ENCODE measurements around the gene HEATR9.

Gene HEATR9

GRCh38 chr17:35893751-35894150, 25.1 kb upstream of the HEATR9 start:
- no peak for DNase-seq

GRCh38 chr17:35892091-35893035, 23.7 kb upstream of the HEATR9 start:
- DNase-seq: peak; percentile 45

- no peak for DNase-seq
These were observed 22.6 kb upstream of the HEATR9 start for GRCh38 chr17:35891269-35891668.

- no peak for DNase-seq
These were observed 22.1 kb upstream of the HEATR9 start for GRCh38 chr17:35890774-35891155.

GRCh38 chr17:35889818-35890773, 21.4 kb upstream of the HEATR9 start:
- DNase-seq: peak; percentile 64

- DNase-seq: no peak
These were observed 20.6 kb upstream of the HEATR9 start for GRCh38 chr17:35889241-35889640.

GRCh38 chr17:35879773-35880654, 11.3 kb upstream of the HEATR9 start, which contains the start of gene CCL5:
Gene CCL5 (minus strand): TSS chr17:35880360.
- DNase-seq: no peak

- no peak for DNase-seq
These were observed 9.7 kb upstream of the HEATR9 start for GRCh38 chr17:35878361-35878760.

- no peak for DNase-seq
These were observed 8.8 kb upstream of the HEATR9 start for GRCh38 chr17:35877345-35878029.

- no peak for DNase-seq
These were observed 7.8 kb upstream of the HEATR9 start for GRCh38 chr17:35876534-35876933.

- DNase-seq: no peak
These were observed 7.1 kb upstream of the HEATR9 start for GRCh38 chr17:35875800-35876139.

- DNase-seq: no peak
These were observed 6.5 kb upstream of the HEATR9 start for GRCh38 chr17:35875072-35875799.

- DNase-seq: no peak
These were observed 3.7 kb upstream of the HEATR9 start for GRCh38 chr17:35872196-35872980.

GRCh38 chr17:35870906-35871819, 2.5 kb upstream of the HEATR9 start:
- no peak for DNase-seq

- DNase-seq: no peak
These were observed 1.1 kb downstream of the HEATR9 start for GRCh38 chr17:35867574-35867973.

- peak; percentile 23 for DNase-seq
These were observed 2.2 kb downstream of the HEATR9 start for GRCh38 chr17:35866341-35866950.

- peak; percentile 53 for DNase-seq
These were observed 3.0 kb downstream of the HEATR9 start for GRCh38 chr17:35865412-35866340.

- DNase-seq: no peak
These were observed 3.8 kb downstream of the HEATR9 start for GRCh38 chr17:35864853-35865252.
